B cell (primary cell): ENCODE measurements around the gene HTR7. TPM values are rescaled to one million over a fixed set of nuclear protein-coding genes. Genes with fewer than 3 reads are reported as not detected.

Experiments used
- ATAC-seq: fragments of 200-7000 bp; cut with Tn5 transposase; one replicate; pipeline ENCODE4 v1.10.0; 2021; ENCODE audit warnings: low read depth, mild to moderate bottlenecking, moderate number of reproducible peaks, moderate library complexity
- CTCF ChIA-PET: fragments of 350-600 bp; sonication (Branson Sonifier 250); formaldehyde crosslinking; loops from one replicate; lab custom pipeline; 2021; ENCODE audit warnings: antibody characterized with exemption, inconsistent platforms; lab: Charles Lee
- POLR2A ChIA-PET: fragments of 350-600 bp; sonication (Branson Sonifier 250); formaldehyde crosslinking; loops from one replicate; lab custom pipeline; 2021; ENCODE audit warnings: antibody characterized with exemption; lab: Charles Lee
- DNase-seq: peaks from one replicate; pipeline ENCODE4 v3.0.0; 2013
- H2AFZ ChIP-seq: 2 replicates; pipeline ENCODE4 v1.6.1; 2012; ENCODE audit warnings: mild to moderate bottlenecking, low read depth, low read length; ENCODE audit not compliant: insufficient read depth, poor library complexity, severe bottlenecking
- H3K27ac ChIP-seq, 2 donors: 1 replicate in 1 of 2; 2 replicates in 1 of 2; pipeline ENCODE4 v1.5.1; 2012 to 2013; ENCODE audit warnings: low read length in 2 of 2, mild to moderate bottlenecking in 2 of 2, moderate library complexity in 1 of 2
- H3K27me3 ChIP-seq, 4 experiments: fragments of 200-600 bp in 1 of 4; sonication (generic) in 1 of 4; replicated peaks in 1 of 4; 1 replicate in 2 of 4; 2 replicates in 2 of 4; pipeline versions ENCODE4 v1.6.1 to v1.7.0; 2013 to 2016; ENCODE audit warnings: low read length in 3 of 4, mild to moderate bottlenecking in 2 of 4, mixed read lengths in 1 of 4, moderate library complexity in 1 of 4; ENCODE audit not compliant: insufficient read depth in 4 of 4, control insufficient read depth in 3 of 4; ENCODE audit errors: control extremely low read depth in 1 of 4
- H3K36me3 ChIP-seq, 2 experiments: replicated peaks in 1 of 2; 1 replicate in 1 of 2; 2 replicates in 1 of 2; pipeline versions ENCODE4 v1.6.1 to v1.7.1; 2013; ENCODE audit warnings: low read length in 1 of 2; ENCODE audit not compliant: insufficient read depth in 2 of 2, control insufficient read depth in 1 of 2; ENCODE audit errors: control extremely low read depth in 1 of 2, extremely low read depth in 1 of 2
- H3K4me1 ChIP-seq, 2 donors: fragments of 200-600 bp in 1 of 2; sonication (generic) in 1 of 2; 1 replicate in 1 of 2; 2 replicates in 1 of 2; pipeline versions ENCODE4 v1.5.1 to v1.6.1; 2013 to 2017; ENCODE audit warnings: low read length in 2 of 2; ENCODE audit not compliant: control insufficient read depth in 2 of 2, insufficient read depth in 2 of 2
- H3K4me2 ChIP-seq: replicated peaks from 2 replicates; pipeline ENCODE3; 2012; ENCODE audit warnings: mild to moderate bottlenecking, low read depth, low read length; ENCODE audit not compliant: poor library complexity, severe bottlenecking
- H3K4me3 ChIP-seq, 5 experiments: fragments of 200-600 bp in 1 of 5; sonication (generic) in 1 of 5; 1 replicate in 3 of 5; 2 replicates in 2 of 5; pipeline versions ENCODE4 v1.5.1 to v1.7.0; 2011 to 2016; ENCODE audit warnings: low read length in 4 of 5, mild to moderate bottlenecking in 4 of 5, low read depth in 2 of 5, control low read depth in 1 of 5, moderate library complexity in 1 of 5; ENCODE audit not compliant: insufficient read depth in 1 of 5; ENCODE audit errors: control extremely low read depth in 1 of 5, extremely low read depth in 1 of 5
- H3K79me2 ChIP-seq: fragments of 200-600 bp; sonication (generic); one replicate; pipeline ENCODE4 v1.6.0; 2016; ENCODE audit warnings: low read length; ENCODE audit not compliant: control insufficient read depth, insufficient read depth
- H3K9ac ChIP-seq: fragments of 200-600 bp; sonication (generic); 2 replicates; pipeline ENCODE4 v1.6.1; 2017; ENCODE audit warnings: mild to moderate bottlenecking, low read length, moderate library complexity
- H3K9me3 ChIP-seq, 3 donors: one replicate each; pipeline versions ENCODE4 v1.6.1 to v1.7.1; 2013; ENCODE audit warnings: low read length in 2 of 3; ENCODE audit not compliant: control insufficient read depth in 2 of 3, insufficient read depth in 1 of 3; ENCODE audit errors: control extremely low read depth in 1 of 3
- H4K20me1 ChIP-seq: 2 replicates; pipeline ENCODE4 v1.6.0; 2012; ENCODE audit warnings: mild to moderate bottlenecking, low read length; ENCODE audit not compliant: insufficient read depth, control insufficient read depth, poor library complexity, severe bottlenecking
- H3K27ac Mint-ChIP-seq: one replicate; pipeline ENCODE4 v1.8.0; 2021; ENCODE audit warnings: mixed read lengths
- H3K27me3 Mint-ChIP-seq: one replicate; pipeline ENCODE4 v1.8.0; 2021; ENCODE audit warnings: mixed read lengths
- H3K4me1 Mint-ChIP-seq: one replicate; pipeline ENCODE4 v1.8.0; 2021; ENCODE audit warnings: mixed read lengths
- H3K4me3 Mint-ChIP-seq: one replicate; pipeline ENCODE4 v1.8.0; 2021; ENCODE audit warnings: mixed read lengths
- H3K9me3 Mint-ChIP-seq: one replicate; pipeline ENCODE4 v1.8.0; 2022; ENCODE audit warnings: mixed read lengths; ENCODE audit not compliant: insufficient read depth
- EZH2 ChIP-seq: IDR thresholded peaks from 2 replicates; pipeline ENCODE4 v1.6.1; 2012; ENCODE audit warnings: borderline replicate concordance, low read depth, mild to moderate bottlenecking, moderate library complexity, low read length; ENCODE audit not compliant: insufficient read depth, poor library complexity, severe bottlenecking
- WGBS: methylation state at CpG from one replicate; pipeline ENCODE4 v1.1.5; 2013; ENCODE audit warnings: missing lambda C conversion rate; ENCODE audit not compliant: insufficient coverage; 5-methylcytosine and 5-hydroxymethylcytosine counted together
- intact Hi-C: fragments of 100-400 bp; cut with micrococcal nuclease; formaldehyde crosslinking; loops from one replicate; pipeline ENCODE4 v1.10.0; 2022
- polyA plus RNA-seq: library from polyadenylated mRNA; depleted of rRNA; stranded (reverse); fragments of >200 nt; gene quantifications from 2 replicates; pipeline ENCODE4 v1.2.3, GENCODE V29; 2012
- total RNA-seq, 2 donors: library from RNA; stranded (reverse); fragments of 120-200 nt in 1 of 2; gene quantifications; 1 replicate in 1 of 2; 2 replicates in 1 of 2; pipeline versions ENCODE4 v1.2.3 to v1.2.4, GENCODE V29; 2013 to 2022
- TF ChIP-seq, protein P1 (sequence below): fragments of 200-600 bp; IDR thresholded peaks from one replicate; pipeline ENCODE4 v1.8.0; 2022; ENCODE audit warnings: antibody characterized with exemption, mild to moderate bottlenecking

Gene HTR7
- total and polyA plus RNA-seq, 2 donors (not counting 1 experiment from before 2014, with no cell fraction given), result 0.03 TPM; not detected in 1

DNA sequence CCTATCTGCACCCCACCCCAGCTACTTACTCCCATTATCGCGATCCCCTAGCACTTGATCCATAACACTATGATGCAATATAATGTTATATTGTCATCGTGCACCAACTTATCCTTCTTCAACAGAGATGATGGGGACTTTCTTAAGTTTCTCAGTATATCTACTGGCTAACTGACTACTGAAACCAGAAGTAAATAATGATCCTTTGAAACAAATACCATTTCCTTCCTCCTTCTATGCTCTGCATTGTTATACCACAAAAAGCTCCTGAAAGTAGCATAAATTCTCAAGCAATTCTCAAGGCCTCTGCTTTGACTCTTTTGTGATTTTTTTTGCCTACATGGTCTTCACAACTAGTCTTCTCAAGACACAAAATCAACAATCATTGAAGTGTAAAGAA, 68.9 kb downstream of the HTR7 start:
- Histone ChIP-seq H3K36me3 (no peaks in the 10 kb centered on the region), H3K4me3 (no peak overlapping the region), H3K27me3 (no peaks in the 10 kb centered on the region), H2AFZ (no peak overlapping the region), H3K4me1 (peaks cover 3 to 6% of the 10 kb centered on the region in 2 donors), H3K4me2 (no peak overlapping the region), H3K79me2 (no peaks in the 10 kb centered on the region), H3K9me3 (no peaks in the 10 kb centered on the region), H3K9ac (no peak overlapping the region), H4K20me1 (no peaks in the 10 kb centered on the region), H3K27ac (no peak overlapping the region)
- POLR2A ChIA-PET, result no interaction called here
- Mint-ChIP-seq H3K9me3 (no peaks in the 10 kb centered on the region), H3K27me3 (peaks cover 12% of the 10 kb centered on the region), H3K4me1 (peaks cover 13% of the 10 kb centered on the region), H3K27ac (no peak overlapping the region), H3K4me3 (no peak overlapping the region)
- intact Hi-C loops, result no loop called here
- CTCF ChIA-PET, result interaction anchor here (1.2 to 2.8 kb wide), 4 partner anchors 11 to 999 kb away, joined by 3 to 12 read pairs (median 4); no protein-coding TSS in a partner anchor
- no peak for ATAC-seq
- TF ChIP-seq, protein P1, sequence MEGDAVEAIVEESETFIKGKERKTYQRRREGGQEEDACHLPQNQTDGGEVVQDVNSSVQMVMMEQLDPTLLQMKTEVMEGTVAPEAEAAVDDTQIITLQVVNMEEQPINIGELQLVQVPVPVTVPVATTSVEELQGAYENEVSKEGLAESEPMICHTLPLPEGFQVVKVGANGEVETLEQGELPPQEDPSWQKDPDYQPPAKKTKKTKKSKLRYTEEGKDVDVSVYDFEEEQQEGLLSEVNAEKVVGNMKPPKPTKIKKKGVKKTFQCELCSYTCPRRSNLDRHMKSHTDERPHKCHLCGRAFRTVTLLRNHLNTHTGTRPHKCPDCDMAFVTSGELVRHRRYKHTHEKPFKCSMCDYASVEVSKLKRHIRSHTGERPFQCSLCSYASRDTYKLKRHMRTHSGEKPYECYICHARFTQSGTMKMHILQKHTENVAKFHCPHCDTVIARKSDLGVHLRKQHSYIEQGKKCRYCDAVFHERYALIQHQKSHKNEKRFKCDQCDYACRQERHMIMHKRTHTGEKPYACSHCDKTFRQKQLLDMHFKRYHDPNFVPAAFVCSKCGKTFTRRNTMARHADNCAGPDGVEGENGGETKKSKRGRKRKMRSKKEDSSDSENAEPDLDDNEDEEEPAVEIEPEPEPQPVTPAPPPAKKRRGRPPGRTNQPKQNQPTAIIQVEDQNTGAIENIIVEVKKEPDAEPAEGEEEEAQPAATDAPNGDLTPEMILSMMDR, result no peak
- no peak for TF ChIP-seq EZH2
- no CpG with 5 or more reads among the region's 3 CpGs for WGBS
- peak; percentile 5 for DNase-seq

- no peaks in the 10 kb centered on the region for H3K79me2 ChIP-seq
- Mint-ChIP-seq H3K9me3 (no peaks in the 10 kb centered on the region), H3K27me3 (peaks cover 12% of the 10 kb centered on the region), H3K4me1 (peaks cover 13% of the 10 kb centered on the region), H3K27ac (no peak overlapping the region), H3K4me3 (no peak overlapping the region)
- no peaks in the 10 kb centered on the region for H3K27me3 ChIP-seq
- H3K36me3 ChIP-seq, result no peaks in the 10 kb centered on the region
- ATAC-seq, result no peak
- CTCF ChIA-PET, result interaction anchor here (1.2 to 2.8 kb wide), 6 partner anchors 10 to 998 kb away, joined by 3 to 13 read pairs (median 4); no protein-coding TSS in a partner anchor
- WGBS, result no CpG with 5 or more reads among the region's 3 CpGs
- peaks cover 3 to 6% of the 10 kb centered on the region in 2 donors for H3K4me1 ChIP-seq
- H3K9ac ChIP-seq, result no peak overlapping the region
- H3K4me3 ChIP-seq, result no peak overlapping the region
- H3K9me3 ChIP-seq, result no peaks in the 10 kb centered on the region
- intact Hi-C loops, result no loop called here
- no peak for DNase-seq
- TF ChIP-seq, protein P1, result peak; percentile 6
- TF ChIP-seq EZH2, result no peak
- POLR2A ChIA-PET, result no interaction called here
- H4K20me1 ChIP-seq, result no peaks in the 10 kb centered on the region
- no peak overlapping the region for H2AFZ ChIP-seq
- H3K27ac ChIP-seq, result no peak overlapping the region
- H3K4me2 ChIP-seq, result no peak overlapping the region
These were observed 69.7 kb downstream of the HTR7 start for GRCh38 chr10:90788199-90788491.
